ENCODE measurements around the gene NCK2.

The NCK2 gene

GRCh38 chr2:105733875-105734274, 10.8 kb upstream of the NCK2 start:
- DNase-seq, result no peak

GRCh38 chr2:105734762-105735538, 9.8 kb upstream of the NCK2 start:
- DNase-seq, result no peak

- no peak for DNase-seq
Measured at GRCh38 chr2:105736145-105736544, 8.6 kb upstream of the NCK2 start.

- no peak for DNase-seq
Measured at GRCh38 chr2:105737980-105738657, 6.6 kb upstream of the NCK2 start.

- DNase-seq, result no peak
Measured at GRCh38 chr2:105738658-105739241, 6.0 kb upstream of the NCK2 start.

GRCh38 chr2:105739426-105739825, 5.3 kb upstream of the NCK2 start:
- no peak for DNase-seq

- DNase-seq, result no peak
Measured at GRCh38 chr2:105739944-105740530, 4.7 kb upstream of the NCK2 start.

- DNase-seq, result no peak
Measured at GRCh38 chr2:105741174-105741573, 3.5 kb upstream of the NCK2 start.

GRCh38 chr2:105741617-105742016, 3.1 kb upstream of the NCK2 start:
- no peak for DNase-seq

- DNase-seq, result peak; percentile 67
Measured at GRCh38 chr2:105744091-105744908, 412 bp upstream of the NCK2 start.

GRCh38 chr2:105746177-105747080, 1.7 kb downstream of the NCK2 start:
- DNase-seq, result peak; percentile 59

- no peak for DNase-seq
Measured at GRCh38 chr2:105747254-105747894, 2.7 kb downstream of the NCK2 start.

GRCh38 chr2:105747991-105748390, 3.3 kb downstream of the NCK2 start:
- DNase-seq, result no peak

GRCh38 chr2:105748566-105748965, 3.9 kb downstream of the NCK2 start:
- no peak for DNase-seq

- DNase-seq, result no peak
Measured at GRCh38 chr2:105749583-105750400, 5.1 kb downstream of the NCK2 start.

GRCh38 chr2:105750735-105751134, 6.0 kb downstream of the NCK2 start:
- no peak for DNase-seq

- DNase-seq, result no peak
Measured at GRCh38 chr2:105751272-105751671, 6.6 kb downstream of the NCK2 start.

- no peak for DNase-seq
Measured at GRCh38 chr2:105752691-105753358, 8.1 kb downstream of the NCK2 start.

- no peak for DNase-seq
Measured at GRCh38 chr2:105753380-105753779, 8.7 kb downstream of the NCK2 start.

All from right kidney (tissue), 1 donor.